SK-N-SH (cell line): Measurements from ENCODE around the gene UST. TPM values are rescaled to one million over a fixed set of nuclear protein-coding genes. Genes with fewer than 3 reads are reported as not detected.
"Not testable (repeated sequence)": the region's sequence is repeated elsewhere in the genome, so short reads cannot be mapped to it uniquely, and the experiment has no call there.

ENCODE experiments used
- CTCF ChIA-PET: fragments of 300-600, 350-600 bp; formaldehyde crosslinking; extraction: SDS; loops from one replicate; lab custom pipeline; 2021; lab: Yijun Ruan, JAX
- POLR2A ChIA-PET: fragments of 350-600 bp; sonication (Branson Sonifier 250); formaldehyde crosslinking; extraction: SDS; loops from one replicate; lab custom pipeline; 2020; ENCODE audit warnings: antibody characterized with exemption, inconsistent platforms; lab: Yijun Ruan, JAX
- DNase-seq: peaks from one replicate; pipeline ENCODE4 v3.0.0; 2012
- H2AFZ ChIP-seq: fragments of 200-600 bp; sonication (generic); 2 replicates; pipeline ENCODE4 v1.8.1; 2016; ENCODE audit warnings: antibody characterized with exemption, mild to moderate bottlenecking, low read depth
- H3F3A ChIP-seq: fragments of 200-600 bp; sonication (generic); replicated peaks from 2 replicates; pipeline ENCODE3; 2016; ENCODE audit warnings: antibody characterized with exemption, mild to moderate bottlenecking; ENCODE audit not compliant: insufficient read depth
- H3K27ac ChIP-seq, 2 experiments: fragments of 200-500 bp in 1 of 2; fragments of 200-600 bp in 1 of 2; sonication (Bioruptor generic) in 1 of 2; sonication (generic), shearing (Covaris generic) in 1 of 2; 2 replicates each; pipeline versions ENCODE4 v1.5.1 to v1.6.1; 2014 to 2016; ENCODE audit warnings: low read depth in 2 of 2, inconsistent platforms in 1 of 2, low read length in 1 of 2, mild to moderate bottlenecking in 1 of 2, mixed read lengths in 1 of 2
- H3K27me3 ChIP-seq: fragments of 200-600 bp; sonication (generic), shearing (Covaris generic); 2 replicates; pipeline ENCODE4 v1.6.1; 2016; ENCODE audit warnings: mixed run types; ENCODE audit not compliant: insufficient read depth
- H3K36me3 ChIP-seq, 2 experiments: fragments of 200-500 bp in 1 of 2; fragments of 200-600 bp in 1 of 2; sonication (Bioruptor generic) in 1 of 2; sonication (generic) in 1 of 2; replicated peaks in 1 of 2; 2 replicates each; pipeline versions ENCODE3 to v1.5.1; 2014 to 2016; ENCODE audit warnings: low read length in 1 of 2, mild to moderate bottlenecking in 1 of 2; ENCODE audit not compliant: insufficient read depth in 2 of 2, control insufficient read depth in 1 of 2
- H3K4me1 ChIP-seq, 2 experiments: fragments of 200-500 bp in 1 of 2; fragments of 200-600 bp in 1 of 2; sonication (Bioruptor generic) in 1 of 2; sonication (generic), shearing (Covaris generic) in 1 of 2; 2 replicates each; pipeline versions ENCODE4 v1.5.1 to v1.6.1; 2014 to 2016; ENCODE audit warnings: low read depth in 1 of 2, low read length in 1 of 2, mixed run types in 1 of 2; ENCODE audit not compliant: insufficient read depth in 2 of 2, control insufficient read depth in 1 of 2
- H3K4me2 ChIP-seq: fragments of 200-600 bp; sonication (generic), shearing (Covaris generic); 2 replicates; pipeline ENCODE4 v1.6.1; 2017; ENCODE audit warnings: mixed run types
- H3K4me3 ChIP-seq, 2 experiments: fragments of 200-500 bp in 1 of 2; fragments of 200-600 bp in 1 of 2; sonication (Bioruptor generic) in 1 of 2; sonication (generic), shearing (Covaris generic) in 1 of 2; 2 replicates each; pipeline versions ENCODE4 v1.5.1 to v1.8.1; 2014 to 2016; ENCODE audit warnings: low read depth in 2 of 2, inconsistent platforms in 1 of 2, low read length in 1 of 2, mild to moderate bottlenecking in 1 of 2, mixed read lengths in 1 of 2, moderate library complexity in 1 of 2
- H3K79me2 ChIP-seq: fragments of 200-600 bp; sonication (generic); 2 replicates; pipeline ENCODE4 v1.8.1; 2017; ENCODE audit warnings: mild to moderate bottlenecking; ENCODE audit not compliant: insufficient read depth
- H3K9ac ChIP-seq: fragments of 200-600 bp; sonication (generic); 2 replicates; pipeline ENCODE4 v1.6.1; 2017; ENCODE audit warnings: mixed run types
- H3K9me2 ChIP-seq: fragments of 200-600 bp; sonication (generic); 2 replicates; pipeline ENCODE4 v1.6.1; 2017; ENCODE audit warnings: mixed run types
- H3K9me3 ChIP-seq: fragments of 200-600 bp; sonication (generic); 2 replicates; pipeline ENCODE4 v1.6.1; 2017; ENCODE audit warnings: mixed run types, mild to moderate bottlenecking, moderate library complexity
- H4K20me1 ChIP-seq: fragments of 200-600 bp; sonication (generic); 2 replicates; pipeline ENCODE4 v1.6.1; 2017; ENCODE audit warnings: mild to moderate bottlenecking, mixed run types; ENCODE audit not compliant: insufficient read depth
- CTCF ChIP-seq: fragments of 200-600 bp; sonication (generic); IDR thresholded peaks from 2 replicates; pipeline ENCODE4 v1.6.1; 2017; ENCODE audit warnings: antibody characterized with exemption, mild to moderate bottlenecking, moderate library complexity
- ELF1 ChIP-seq: IDR thresholded peaks from 2 replicates; pipeline ENCODE4 v1.4.0; 2012
- FOSL2 ChIP-seq: IDR thresholded peaks from 2 replicates; pipeline ENCODE4 v1.4.0; 2012; ENCODE audit warnings: low read depth, mild to moderate bottlenecking, moderate library complexity, borderline replicate concordance
- IRF3 ChIP-seq: fragments of 150-350 bp; IDR thresholded peaks from 2 replicates; pipeline ENCODE4 v1.6.1; 2016; ENCODE audit warnings: mild to moderate bottlenecking, low read depth, low read length
- JUND ChIP-seq: IDR thresholded peaks from 2 replicates; pipeline ENCODE4 v1.4.0; 2012
- MEF2A ChIP-seq: IDR thresholded peaks from 2 replicates; pipeline ENCODE4 v1.4.0; 2012; ENCODE audit warnings: low read depth, borderline replicate concordance
- NRF1 ChIP-seq: IDR thresholded peaks from 2 replicates; pipeline ENCODE4 v1.6.1; 2012; ENCODE audit warnings: low read depth, mild to moderate bottlenecking, low read length
- RAD21 ChIP-seq: IDR thresholded peaks from 2 replicates; pipeline ENCODE4 v1.6.1; 2012; ENCODE audit warnings: mild to moderate bottlenecking, low read length
- RCOR1 ChIP-seq: fragments of 150-350 bp; IDR thresholded peaks from 2 replicates; pipeline ENCODE4 v1.6.1; 2017; ENCODE audit warnings: antibody characterized with exemption, low read length
- RFX5 ChIP-seq: IDR thresholded peaks from 2 replicates; pipeline ENCODE4 v1.6.1; 2012; ENCODE audit warnings: mild to moderate bottlenecking, improper control_type of control experiment, low read length
- TCF12 ChIP-seq: IDR thresholded peaks from 2 replicates; pipeline ENCODE4 v1.4.0; 2012
- YY1 ChIP-seq: IDR thresholded peaks from 2 replicates; pipeline ENCODE4 v1.4.0; 2012; ENCODE audit warnings: low read depth, mild to moderate bottlenecking
- WGBS: methylation state at CpG from one replicate; pipeline ENCODE4 v1.1.6; 2017; ENCODE audit warnings: low lambda C conversion rate; 5-methylcytosine and 5-hydroxymethylcytosine counted together
- polyA plus RNA-seq, 3 experiments: library from polyadenylated mRNA; depleted of rRNA; stranded (reverse); fragments of >200 nt; gene quantifications; 2 replicates each; pipeline ENCODE4 v1.2.3, GENCODE V29; 2012
- TF ChIP-seq, protein P1 (sequence below): IDR thresholded peaks from 2 replicates; pipeline ENCODE4 v1.4.0; 2012; ENCODE audit warnings: low read depth, borderline replicate concordance
- TF ChIP-seq, protein P2 (sequence below): fragments of 150-350 bp; IDR thresholded peaks from 2 replicates; pipeline ENCODE4 v1.6.1; 2017; ENCODE audit warnings: antibody characterized with exemption, low read length, low read depth, borderline replicate concordance

UST gene
- polyA plus RNA-seq, 1 of the 3 experiments (the other 2 are of a cell fraction): 1.7 TPM

GRCh38 chr6:149037051-149037671 is 290.3 kb downstream of the UST start:
- H3K27ac ChIP-seq: no peak overlapping the region
- H3K9me2 ChIP-seq: no peaks in the 10 kb centered on the region
- H3F3A ChIP-seq: peaks cover 20% of the 10 kb centered on the region
- POLR2A ChIA-PET: no interaction called here
- no peak overlapping the region for H3K4me3 ChIP-seq
- no peaks in the 10 kb centered on the region for H3K27me3 ChIP-seq
- WGBS: 86% methylated on average over 18 of the region's 22 CpGs
- no peak overlapping the region for H2AFZ ChIP-seq
- H3K79me2 ChIP-seq: no peaks in the 10 kb centered on the region
- CTCF ChIA-PET: interaction anchor here (1.1 to 3.2 kb wide), 3 partner anchors 9 to 480 kb away, joined by 5 to 15 read pairs (median 8); no protein-coding TSS in a partner anchor
- no peak overlapping the region for H3K9ac ChIP-seq
- H4K20me1 ChIP-seq: no peaks in the 10 kb centered on the region
- H3K36me3 ChIP-seq: no peaks in the 10 kb centered on the region
- H3K4me1 ChIP-seq: peaks cover 8 to 12% of the 10 kb centered on the region in 2 experiments
- H3K4me2 ChIP-seq: no peak overlapping the region
- H3K9me3 ChIP-seq: no peaks in the 10 kb centered on the region
- DNase-seq: no peak
- TF ChIP-seq, protein P1, sequence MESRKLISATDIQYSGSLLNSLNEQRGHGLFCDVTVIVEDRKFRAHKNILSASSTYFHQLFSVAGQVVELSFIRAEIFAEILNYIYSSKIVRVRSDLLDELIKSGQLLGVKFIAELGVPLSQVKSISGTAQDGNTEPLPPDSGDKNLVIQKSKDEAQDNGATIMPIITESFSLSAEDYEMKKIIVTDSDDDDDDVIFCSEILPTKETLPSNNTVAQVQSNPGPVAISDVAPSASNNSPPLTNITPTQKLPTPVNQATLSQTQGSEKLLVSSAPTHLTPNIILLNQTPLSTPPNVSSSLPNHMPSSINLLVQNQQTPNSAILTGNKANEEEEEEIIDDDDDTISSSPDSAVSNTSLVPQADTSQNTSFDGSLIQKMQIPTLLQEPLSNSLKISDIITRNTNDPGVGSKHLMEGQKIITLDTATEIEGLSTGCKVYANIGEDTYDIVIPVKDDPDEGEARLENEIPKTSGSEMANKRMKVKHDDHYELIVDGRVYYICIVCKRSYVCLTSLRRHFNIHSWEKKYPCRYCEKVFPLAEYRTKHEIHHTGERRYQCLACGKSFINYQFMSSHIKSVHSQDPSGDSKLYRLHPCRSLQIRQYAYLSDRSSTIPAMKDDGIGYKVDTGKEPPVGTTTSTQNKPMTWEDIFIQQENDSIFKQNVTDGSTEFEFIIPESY: no peak

DNA sequence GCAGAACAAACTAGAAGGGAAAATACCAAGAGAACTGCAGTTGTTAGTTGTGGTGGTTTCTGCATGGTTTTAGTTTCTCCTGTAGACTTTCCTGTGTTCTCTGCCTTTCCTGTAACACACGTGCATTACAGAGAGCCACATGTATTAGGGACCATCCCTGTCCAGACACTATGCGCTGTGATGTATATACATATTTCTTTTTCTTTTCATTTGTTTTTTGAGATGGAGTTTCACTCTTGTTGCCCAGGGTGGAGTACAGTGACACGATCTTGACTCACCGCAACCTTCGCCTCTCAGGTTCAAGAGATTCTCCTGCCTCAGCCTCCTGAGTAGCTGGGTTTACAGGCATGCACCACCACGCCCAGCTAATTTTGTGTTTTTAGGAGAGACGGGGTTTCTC is 292.2 kb downstream of the UST start:
- DNase-seq, H3F3A ChIP-seq, H3K79me2 ChIP-seq, H3K4me2 ChIP-seq, H3K4me1 ChIP-seq, H3K27me3 ChIP-seq, H3K9ac ChIP-seq, H3K9me2 ChIP-seq, H3K27ac ChIP-seq, POLR2A ChIA-PET, H3K9me3 ChIP-seq, H2AFZ ChIP-seq, H4K20me1 ChIP-seq, H3K36me3 ChIP-seq, H3K4me3 ChIP-seq: not testable (repeated sequence)
- CTCF ChIA-PET: interaction anchor here (2.0 to 3.5 kb wide), 2 partner anchors 10 to 393 kb away, joined by 9 read pairs; no protein-coding TSS in a partner anchor
- 93% methylated on average over 7 of the region's 7 CpGs for WGBS

- no peaks in the 10 kb centered on the region; a peak in 1 of 4 replicates for H3K4me1 ChIP-seq
- no peaks in the 10 kb centered on the region for H3K9me3 ChIP-seq
- POLR2A ChIA-PET: no interaction called here
- no peak overlapping the region for H3K4me2 ChIP-seq
- TF ChIP-seq RCOR1: no peak
- TF ChIP-seq ELF1: no peak
- no peak for TF ChIP-seq RFX5
- TF ChIP-seq IRF3: no peak
- no peak for TF ChIP-seq RAD21
- TF ChIP-seq MEF2A: no peak
- TF ChIP-seq, protein P2, sequence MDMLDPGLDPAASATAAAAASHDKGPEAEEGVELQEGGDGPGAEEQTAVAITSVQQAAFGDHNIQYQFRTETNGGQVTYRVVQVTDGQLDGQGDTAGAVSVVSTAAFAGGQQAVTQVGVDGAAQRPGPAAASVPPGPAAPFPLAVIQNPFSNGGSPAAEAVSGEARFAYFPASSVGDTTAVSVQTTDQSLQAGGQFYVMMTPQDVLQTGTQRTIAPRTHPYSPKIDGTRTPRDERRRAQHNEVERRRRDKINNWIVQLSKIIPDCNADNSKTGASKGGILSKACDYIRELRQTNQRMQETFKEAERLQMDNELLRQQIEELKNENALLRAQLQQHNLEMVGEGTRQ: no peak
- no peak for TF ChIP-seq CTCF
- no peak for TF ChIP-seq FOSL2
- no peak for TF ChIP-seq TCF12
- TF ChIP-seq YY1: no peak
- no peak for TF ChIP-seq NRF1
- no peak for TF ChIP-seq JUND
- H3K36me3 ChIP-seq: no peaks in the 10 kb centered on the region
- CTCF ChIA-PET: interaction anchor here (1.0 to 3.5 kb wide), 2 partner anchors 13 to 390 kb away, joined by 3 to 9 read pairs; no protein-coding TSS in a partner anchor
- H3F3A ChIP-seq: no peaks in the 10 kb centered on the region
- H3K27me3 ChIP-seq: no peaks in the 10 kb centered on the region
- H3K9ac ChIP-seq: no peak overlapping the region
- H3K27ac ChIP-seq: no peak overlapping the region
- H2AFZ ChIP-seq: no peak overlapping the region
- DNase-seq: no peak
- H3K79me2 ChIP-seq: no peaks in the 10 kb centered on the region
- WGBS: 96% methylated on average over 2 of the region's 2 CpGs
- no peaks in the 10 kb centered on the region for H4K20me1 ChIP-seq
- H3K4me3 ChIP-seq: no peak overlapping the region
- H3K9me2 ChIP-seq: no peaks in the 10 kb centered on the region
Observed at GRCh38 chr6:149041953-149042352, 295.1 kb downstream of the UST start.
